ENCODE measurements around the gene AUTS2.

- TF ChIP-seq CTCF (conservative IDR thresholded peaks at IDR 0.05; ENCODE audit: low read length) (no peak), EZH2phosphoT487 (IDR thresholded peaks at IDR 0.05; ENCODE audit: borderline replicate concordance) (no peak)
These were observed 171.6 kb downstream of the AUTS2 start for GRCh38 chr7:69769826-69770225.
